Activated CD4-positive, alpha-beta T cell treated with anti-CD3 and anti-CD28 coated beads for 48 hours (primary cell): ENCODE measurements around the gene CDH23.

ENCODE experiments used
- DNase-seq: peaks from one replicate; pipeline ENCODE4 v3.0.0-alpha.2; 2020

Gene CDH23

DNA sequence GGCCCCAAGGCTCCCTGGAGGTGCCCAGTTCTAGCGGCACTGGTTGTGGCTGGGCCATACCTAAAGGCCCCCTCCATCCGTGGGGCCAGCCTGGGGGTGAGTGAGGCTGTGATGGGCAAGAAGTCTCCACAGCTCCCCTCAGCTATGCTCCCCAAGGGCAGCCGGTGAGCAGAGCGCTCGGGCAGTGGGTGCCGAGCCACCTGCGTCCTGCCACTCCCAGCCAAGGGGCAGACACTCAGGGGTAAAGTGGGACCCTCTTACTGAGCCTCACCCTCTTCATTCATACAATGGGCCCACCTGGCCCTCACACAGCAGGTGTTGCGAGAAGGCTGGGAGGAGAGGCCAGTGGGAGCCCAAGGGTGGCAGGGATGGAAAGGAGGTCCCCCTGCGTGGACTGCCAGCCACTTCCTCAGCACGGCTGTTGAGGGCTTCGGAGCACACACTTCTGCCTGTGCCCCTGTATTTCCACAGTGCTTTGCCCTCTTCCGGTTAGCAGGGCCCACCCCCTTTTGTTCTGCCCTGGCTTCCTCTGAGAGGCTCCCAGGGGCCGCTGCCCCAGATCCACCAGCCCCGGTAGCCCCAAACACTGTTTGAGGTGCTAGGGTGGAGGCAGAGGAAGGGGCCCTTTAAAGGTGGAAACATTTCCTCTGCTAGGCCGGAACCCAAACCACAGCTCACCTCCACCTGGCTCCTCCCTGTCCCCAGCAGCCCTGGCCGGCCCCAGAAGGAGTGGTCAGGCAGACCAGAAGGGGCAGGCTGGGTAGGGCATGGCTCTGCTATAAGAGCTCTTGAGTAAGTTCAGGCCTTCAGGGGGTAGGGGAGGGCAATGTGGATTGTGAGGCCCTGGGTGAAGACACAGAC lies 339.2 kb downstream of the CDH23 start:
- peak; percentile 71 for DNase-seq

DNA sequence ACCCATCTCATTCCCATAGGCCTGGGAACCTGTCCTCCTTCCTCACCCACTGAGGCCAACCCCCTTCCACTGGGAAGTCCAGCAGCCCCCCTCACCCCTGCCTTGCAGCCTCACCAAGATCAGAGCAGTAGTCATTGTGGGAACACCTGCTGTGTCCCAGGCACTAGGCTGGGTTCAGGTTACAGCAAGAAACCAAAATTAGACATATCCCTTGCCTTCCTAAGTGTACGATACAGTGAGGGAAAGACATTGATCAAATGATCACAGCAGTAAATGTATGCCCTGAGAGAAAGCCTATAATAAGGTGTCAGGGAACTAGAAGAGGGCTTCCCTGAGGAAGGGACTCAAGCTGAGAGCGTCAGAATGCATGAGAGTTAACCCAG lies 339.8 kb downstream of the CDH23 start:
- no peak for DNase-seq

DNA sequence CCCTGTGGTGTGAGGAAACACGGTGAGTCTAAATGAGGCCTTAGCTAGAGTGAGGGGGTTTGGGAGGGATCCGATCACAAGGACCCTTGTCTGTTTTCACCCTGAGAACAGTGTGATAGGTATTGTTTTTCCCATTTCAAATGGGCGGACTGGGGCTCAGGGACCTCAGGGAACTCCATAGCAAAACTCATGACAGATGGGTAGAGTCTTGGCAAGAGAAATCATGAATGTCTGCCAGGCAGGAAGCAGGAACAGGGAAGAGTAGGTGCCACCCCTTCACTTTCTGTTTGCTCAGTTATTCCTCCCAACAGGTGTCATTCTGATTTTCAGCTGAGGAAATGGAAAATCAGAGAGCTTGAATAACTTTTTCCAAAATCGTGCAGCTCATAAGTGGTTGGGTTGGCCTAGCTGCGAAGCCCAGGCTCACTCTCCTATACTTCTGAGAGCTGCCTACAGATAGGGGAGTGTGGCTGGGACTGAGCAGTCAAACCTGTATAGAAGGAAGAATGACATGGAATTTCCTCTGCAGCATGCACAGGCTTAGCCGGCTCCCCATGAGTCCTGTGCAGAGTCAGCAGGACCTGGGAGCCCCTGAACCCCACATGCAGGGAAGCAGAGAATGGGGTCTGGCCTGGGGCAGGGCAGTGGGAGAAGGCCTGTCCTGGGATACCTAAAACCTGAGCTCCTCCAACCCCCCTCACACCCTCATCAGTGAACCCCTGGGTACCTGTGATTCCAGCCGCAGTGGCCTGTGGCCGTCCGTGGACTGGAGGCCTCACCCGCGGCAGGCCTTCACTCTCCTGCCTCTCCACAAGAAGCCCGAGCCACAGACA lies 340.5 kb downstream of the CDH23 start:
- peak; percentile 55 for DNase-seq

DNA sequence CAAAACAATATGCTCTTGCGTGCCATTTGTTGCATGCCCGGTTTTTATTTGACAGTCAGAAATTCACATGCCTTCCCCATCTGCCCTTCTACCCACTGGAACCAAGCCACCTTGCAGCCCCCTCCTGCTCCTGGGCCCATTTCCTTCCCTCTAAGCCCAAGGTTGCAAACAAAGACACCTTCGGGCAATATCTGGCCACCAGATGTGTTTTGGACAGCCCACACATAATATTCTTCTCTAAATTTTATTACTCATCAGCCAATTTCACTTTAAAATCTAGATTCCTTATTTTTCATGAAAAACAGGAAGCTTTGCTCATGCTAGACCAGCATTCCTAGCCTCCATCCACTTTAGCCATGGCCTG lies 341.1 kb downstream of the CDH23 start:
- no peak for DNase-seq

DNA sequence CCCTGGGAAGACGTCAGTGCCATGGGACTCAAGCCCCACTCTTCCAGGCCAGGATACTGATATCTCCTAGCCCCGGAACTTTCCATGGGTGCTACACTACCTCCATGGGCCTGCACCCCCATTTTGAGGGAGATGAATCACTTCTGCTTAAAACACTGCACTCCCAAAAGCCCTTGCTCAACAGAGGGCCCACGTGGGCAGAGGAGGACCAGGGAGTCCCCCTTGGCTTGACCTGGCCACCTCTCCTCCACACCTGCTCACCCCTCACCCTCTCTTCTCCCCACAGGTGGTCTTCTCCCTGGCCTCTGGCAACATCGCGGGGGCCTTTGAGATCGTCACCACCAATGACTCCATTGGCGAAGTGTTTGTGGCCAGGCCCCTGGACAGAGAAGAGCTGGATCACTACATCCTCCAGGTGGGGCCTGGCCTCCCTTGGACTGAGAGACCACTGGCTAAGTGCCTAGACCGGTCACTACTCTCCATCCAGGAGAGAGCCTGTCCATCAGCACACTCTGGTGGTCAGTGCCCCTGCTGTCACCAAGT lies 342.7 kb downstream of the CDH23 start:
- DNase-seq: no peak

DNA sequence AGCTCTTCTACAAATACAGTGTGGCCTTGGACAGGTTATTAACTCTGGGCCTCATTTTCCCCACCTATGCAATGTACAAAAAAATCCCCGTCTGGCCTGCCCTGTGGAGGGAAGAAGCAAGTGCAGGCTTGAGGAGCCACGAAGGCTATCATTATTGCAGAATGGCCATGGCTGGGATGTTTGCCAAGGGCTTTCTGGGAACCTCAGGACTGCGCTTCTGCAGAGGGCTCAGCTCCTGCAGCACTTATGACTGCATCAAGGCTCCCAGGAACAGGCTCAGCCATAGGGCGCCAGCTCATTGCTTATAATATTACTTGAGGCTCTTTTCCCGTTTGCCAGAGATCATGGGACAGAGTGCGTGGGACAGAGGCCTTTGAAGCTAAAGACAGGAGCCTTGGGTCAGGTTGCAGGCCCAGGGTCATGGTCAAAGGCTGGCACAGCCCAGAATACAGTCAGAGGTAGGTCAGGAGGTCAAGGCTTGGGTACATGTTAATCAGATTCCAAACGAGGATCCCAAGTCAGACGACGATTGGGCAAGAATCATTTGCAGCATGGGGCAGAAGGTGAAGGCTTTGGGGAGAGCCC lies 343.4 kb downstream of the CDH23 start:
- no peak for DNase-seq

DNA sequence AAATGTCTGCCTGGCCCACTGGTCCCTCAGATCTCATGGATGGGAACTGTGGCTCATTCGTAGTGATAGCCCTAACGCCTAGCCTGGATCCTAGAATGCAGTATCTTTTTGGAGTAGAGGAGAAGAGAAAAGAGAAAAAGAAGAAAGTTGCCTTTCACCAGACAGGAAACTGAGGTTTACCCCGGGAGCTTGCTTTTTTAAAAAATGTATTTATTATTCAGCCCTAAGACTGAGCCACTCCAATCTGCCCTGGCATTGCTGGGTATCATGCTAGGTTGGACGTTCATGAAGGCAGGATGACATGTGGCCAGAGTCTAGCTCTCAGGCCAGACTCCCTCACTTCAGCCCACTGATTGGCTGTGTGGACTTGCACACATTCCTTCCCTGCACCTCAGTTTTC lies 344.3 kb downstream of the CDH23 start:
- DNase-seq: no peak

DNA sequence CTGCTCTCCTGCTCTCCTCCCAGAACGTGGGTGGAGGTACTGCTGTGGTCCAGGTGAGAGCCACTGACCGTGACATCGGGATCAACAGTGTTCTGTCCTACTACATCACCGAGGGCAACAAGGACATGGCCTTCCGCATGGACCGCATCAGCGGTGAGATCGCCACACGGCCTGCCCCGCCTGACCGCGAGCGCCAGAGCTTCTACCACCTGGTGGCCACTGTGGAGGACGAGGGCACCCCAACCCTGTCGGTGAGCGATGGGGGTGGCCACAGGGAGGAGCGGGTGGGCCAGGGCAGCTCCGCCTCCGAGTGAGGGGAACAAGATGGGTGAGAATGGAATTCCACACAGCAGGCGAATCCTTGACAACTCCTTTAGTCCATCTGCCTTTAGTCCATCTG lies 345.0 kb downstream of the CDH23 start:
- DNase-seq: no peak

DNA sequence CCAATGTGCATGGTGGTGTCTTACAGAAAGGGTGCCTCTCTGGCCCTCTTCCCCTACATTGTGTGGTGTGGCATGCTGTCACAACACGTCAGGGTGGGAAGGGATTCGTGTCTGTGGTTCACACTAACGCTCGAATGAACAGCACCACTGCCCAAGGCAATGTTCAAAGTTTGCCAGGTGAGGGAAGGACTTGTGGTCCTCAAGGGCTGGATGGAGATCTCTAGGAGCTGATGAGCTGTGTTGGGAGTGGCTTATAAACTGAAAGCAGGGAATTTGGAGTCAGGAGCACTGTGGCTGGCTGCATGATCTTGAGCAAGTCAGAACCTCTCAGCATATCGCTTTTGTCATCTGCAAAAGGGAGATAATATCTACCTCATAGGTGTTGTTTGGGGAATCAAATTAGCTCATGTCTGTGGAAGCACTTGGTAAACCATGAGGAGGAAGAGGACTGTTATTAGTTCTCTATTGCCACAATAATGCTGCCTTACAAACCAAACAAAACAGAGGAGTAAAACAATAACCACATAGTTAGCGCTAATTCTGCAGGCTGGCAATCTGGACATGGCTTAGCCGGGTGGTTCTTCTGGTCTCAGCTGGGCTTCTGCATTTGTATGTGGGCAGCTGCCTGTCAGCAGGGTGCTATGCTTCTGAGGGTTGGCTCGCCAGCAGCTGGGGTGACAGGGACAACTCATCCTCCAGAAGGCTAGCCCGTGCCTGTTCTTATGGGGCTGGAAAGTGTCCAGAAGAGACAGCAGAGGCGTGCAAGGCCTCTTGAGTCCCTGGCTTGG lies 345.8 kb downstream of the CDH23 start:
- DNase-seq: no peak

DNA sequence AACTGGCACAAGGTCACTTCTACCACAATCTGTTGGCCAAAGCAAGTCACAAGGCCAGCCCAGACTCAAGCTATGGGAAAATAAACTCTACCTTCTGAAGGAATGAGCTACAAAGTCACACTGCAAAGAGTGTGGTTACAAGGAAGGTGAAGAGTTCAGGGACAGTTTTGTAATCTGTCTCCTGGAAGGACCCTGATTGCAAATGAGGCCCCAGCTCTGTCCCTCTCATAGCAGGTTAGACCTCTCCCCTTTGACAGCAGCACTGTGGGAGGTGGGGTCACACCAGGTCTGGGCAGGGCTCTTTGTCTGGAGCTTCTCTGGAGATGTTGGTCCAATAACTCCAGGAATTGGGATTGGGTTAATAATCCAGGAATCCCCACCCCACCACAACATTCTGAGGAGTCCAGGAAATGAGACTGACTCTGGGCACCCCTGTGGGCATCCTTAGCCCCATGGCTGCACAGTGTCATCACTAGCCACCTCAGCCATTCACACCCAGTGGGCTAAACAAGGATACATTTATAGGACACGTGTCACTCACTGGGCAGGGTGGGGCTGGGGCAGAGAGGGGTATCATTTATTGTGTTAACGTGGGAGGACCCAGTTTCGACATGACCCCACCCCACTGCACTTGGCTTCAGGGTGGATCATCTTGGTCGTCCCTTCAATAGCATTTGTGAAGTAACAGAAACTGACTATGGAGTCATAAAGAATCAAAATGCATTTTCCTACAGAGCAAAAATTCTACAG lies 346.5 kb downstream of the CDH23 start:
- no peak for DNase-seq

DNA sequence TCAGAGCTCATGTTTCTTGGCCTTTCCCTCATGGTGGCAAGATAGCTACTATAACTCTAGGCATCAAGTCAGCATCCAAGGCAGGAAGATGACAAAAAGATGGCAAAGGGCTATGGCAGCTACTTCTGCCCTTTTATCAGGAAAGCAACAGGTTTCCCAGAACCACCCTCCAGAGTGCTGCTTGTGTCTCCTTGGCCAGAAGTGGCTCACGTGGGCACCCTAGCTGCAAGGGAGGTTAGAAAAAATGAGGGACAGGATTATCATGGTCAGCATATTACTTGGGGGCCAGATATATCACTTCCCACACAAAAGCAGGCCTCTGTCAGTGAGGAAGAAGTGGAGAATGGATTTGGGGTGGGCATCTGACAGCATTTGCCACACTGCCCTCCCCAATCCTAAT lies 347.1 kb downstream of the CDH23 start:
- DNase-seq: no peak

DNA sequence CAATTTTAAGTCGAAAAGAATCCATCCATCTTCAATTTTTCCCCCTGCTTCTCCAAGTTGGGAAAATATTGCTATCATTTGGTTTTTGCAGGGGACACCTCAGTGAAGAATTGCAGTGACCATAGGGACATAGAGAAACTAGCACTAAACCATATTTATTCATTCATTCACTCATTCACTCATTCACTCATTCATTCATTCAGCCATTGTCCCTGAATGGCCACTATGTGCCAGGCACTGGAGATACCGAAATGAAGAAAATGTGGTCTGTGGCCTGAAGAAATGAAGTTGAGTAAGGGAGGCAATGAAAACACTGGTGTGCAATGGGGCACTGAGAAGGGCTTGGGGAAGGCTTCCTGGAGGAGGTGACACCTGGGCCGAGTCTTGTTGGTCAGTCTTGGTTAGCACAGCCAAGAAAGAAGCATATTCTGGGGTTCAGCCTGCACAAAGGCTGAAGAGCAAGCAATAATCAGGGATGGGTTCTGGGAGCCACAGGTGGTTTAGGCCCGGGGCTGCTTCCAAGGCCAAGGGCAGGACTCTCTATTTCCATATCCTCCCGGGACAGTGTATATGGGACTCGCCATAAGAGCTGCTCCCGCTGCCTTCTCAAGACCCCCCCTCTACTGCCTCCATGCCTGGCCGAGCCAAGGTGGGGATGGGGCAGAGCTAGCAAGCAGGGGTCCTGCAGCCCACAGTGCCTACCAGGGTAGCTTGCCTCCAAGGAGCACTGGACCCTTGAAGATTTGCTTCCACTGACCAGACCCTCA lies 348.4 kb downstream of the CDH23 start:
- no peak for DNase-seq

DNA sequence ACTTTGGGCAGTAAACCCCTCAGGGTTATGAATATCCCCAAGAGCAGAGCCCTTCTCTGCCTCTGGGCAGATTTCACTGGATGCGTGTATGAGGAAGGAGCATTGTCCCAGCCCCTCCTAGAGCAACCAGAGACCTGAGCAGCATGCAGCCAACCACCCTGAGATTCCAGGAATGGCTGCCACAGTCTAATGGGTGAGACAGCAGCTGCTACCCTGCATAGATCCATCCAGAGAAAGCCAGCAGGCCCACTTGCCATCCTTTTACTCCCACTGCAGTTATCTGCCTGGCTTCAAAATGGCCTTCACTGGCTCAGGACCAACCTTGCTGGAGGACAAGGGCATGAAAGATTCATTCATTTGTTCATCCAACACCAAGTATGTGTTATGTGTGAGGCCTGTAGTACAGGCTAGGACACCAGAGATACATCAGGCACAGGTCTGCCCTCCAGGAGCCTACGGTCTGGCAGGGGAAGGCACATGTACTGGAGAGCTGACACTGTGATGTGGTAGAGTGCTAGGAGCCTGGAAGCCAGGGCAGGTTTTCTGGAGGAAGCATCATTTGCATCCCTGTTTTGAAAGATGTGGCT lies 349.0 kb downstream of the CDH23 start:
- DNase-seq: no peak

DNA sequence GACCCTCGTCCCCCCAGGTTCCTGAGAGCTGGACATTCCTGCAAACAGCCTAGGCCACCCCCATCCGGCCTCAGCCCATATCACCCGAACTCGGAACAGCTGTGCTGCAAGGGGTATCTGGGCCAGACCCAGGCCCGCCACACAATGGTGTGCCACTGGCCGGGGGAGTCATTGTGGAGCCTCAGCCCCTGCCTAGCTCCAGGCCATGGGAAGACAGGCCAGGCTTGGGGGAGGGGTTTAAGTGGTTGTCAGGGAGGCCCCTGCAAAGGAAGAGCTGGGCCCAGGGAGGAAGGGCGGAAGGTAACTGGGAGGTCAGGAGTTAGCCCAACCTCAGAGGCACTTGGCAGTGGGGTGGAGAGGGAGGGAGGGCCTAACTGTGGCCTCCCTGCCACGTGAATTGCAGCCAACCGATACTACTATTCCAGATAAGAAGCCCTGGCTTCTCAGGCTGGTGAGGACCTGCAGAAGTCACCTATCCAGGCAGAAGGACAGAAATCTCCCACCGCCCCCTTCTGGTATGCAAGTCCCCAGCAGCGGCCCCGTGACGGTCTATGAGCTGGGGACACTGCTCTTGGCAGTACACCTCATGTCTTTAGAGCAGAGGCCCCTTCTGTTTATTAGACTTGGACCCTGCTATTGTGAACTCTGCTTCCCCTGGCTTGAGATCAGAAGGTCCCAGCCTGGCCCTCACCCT lies 349.8 kb downstream of the CDH23 start:
- peak; percentile 61 for DNase-seq

DNA sequence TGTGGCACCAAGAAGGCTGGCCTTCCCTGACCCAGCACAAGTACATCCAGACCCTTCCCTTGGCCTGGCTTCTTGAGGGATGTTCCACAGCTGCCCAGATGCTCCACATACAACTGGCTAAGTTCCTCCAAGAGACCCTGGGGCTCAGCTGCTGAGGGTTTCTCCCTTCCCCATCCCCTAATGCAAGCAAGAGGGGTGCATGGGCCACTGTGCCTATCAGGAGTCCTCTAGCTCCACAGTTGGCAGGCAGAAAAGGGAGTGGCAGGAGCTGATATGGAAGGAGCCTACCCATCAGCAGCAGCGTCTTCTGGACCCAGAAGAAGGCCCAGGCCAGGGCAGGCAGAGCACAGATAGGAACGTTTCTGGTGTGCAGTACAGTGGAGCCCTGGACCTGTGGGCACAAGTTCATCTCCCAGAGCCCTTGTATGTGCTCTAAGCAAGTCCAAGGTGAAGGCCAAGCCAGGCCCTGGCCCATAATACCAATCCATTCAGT lies 350.4 kb downstream of the CDH23 start:
- no peak for DNase-seq

DNA sequence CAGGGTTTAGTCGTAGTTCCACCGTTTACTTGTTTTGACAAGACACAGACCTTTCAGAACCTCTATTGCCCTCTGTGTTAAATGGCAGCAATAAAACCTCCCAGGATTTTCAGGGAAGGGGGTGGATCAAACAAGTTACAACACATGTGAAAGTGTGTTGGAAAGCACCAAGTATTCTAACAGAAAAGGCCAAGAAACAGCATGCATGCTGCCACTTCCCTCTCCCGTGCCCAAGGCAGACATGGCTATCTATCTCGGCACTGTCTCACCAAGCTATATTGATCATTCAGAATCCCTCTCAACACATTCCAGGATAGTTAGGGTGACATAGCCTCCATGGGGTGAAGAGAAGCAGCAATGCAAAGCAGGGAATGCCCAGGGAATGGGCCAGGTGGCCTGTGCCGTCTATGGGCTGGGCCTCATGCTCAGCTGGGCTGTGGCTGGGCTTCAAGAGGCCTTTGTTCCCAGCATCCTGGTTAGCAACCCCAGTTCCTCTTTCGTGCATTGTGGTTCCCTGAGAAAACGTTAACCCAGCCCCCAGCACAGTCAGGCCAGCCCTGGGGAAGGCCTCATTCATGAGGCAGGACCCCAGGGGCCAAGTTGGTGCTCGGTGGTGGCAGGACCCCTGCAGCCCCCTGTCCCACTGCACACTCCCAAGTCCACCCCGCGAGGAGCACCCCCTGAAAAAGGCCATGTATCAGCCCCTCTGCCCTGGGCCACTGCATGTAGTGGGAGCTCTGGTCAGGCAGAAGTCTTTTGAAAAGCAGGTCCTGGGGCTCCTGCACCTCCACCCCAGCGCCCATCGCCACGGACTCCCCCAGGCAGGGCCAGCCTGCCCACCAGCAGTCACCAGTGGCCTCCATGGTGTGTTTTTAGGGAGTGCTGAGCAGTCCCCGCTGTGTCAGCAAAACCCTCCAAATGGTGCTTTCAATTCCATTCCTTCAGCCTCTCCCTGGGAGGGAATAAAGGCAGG lies 351.1 kb downstream of the CDH23 start:
- no peak for DNase-seq

DNA sequence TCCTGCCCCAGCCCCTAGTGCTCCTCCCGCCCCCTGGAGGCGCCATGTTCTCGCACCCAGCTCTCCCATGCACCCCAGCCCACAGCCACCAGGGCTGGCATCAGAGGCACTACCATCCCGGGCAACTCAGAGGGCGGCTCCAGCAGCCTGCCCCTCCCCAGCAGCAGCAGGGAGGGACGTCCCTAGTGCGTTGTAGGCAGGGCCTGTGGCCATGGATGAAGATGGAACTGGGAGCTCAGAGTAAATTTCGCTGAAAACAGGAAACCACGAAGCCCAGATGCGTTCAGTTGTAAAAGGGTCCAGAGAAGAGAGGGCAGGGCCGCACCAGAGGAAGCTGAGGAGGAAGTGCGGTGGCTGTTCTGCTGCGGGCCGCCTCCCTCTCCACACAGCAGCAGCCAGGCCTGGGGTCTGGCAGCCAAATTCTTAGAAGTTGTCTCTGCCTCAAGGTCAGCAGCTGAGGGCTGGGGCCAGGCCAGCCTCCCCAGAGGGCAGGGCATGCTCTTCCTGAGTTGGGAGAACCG lies 352.0 kb downstream of the CDH23 start:
- peak; percentile 84 for DNase-seq

DNA sequence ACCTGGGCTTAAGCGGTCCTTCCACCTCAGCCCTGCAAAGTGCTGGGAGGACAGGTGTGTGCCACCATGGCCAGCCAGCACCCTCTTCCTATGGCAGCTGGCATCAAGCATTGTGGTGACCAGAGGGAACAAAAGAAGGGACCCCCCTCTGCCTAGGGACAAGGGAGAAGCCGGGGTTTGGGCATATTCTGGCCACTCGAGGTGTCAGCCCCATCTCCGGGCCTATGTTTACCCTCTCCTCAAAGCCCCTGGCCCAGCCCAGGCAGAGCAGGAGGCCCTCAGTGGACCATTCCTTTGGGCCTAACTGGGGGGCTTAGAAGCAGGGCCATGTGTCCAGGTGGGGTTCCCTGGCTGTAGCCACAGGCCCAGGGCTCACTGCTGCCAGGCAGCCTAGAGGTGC lies 352.7 kb downstream of the CDH23 start:
- no peak for DNase-seq
